Spleen (tissue), 11 donors: Measurements from ENCODE around the gene POLR3B. TPM values are rescaled to one million over a fixed set of nuclear protein-coding genes. Genes with fewer than 3 reads are reported as not detected.

Experiments
- DNase-seq: peaks from one replicate; pipeline ENCODE4 v3.0.0-alpha.2; 2020
- H3K27ac ChIP-seq, 8 donors: fragments of 200-600 bp; sonication (generic) in 7 of 8; 1 replicate in 4 of 8; 2 replicates in 4 of 8; pipeline versions ENCODE4 v1.5.0 to v1.8.0; 2016 to 2021; ENCODE audit warnings: inconsistent platforms in 4 of 8, mild to moderate bottlenecking in 4 of 8, moderate library complexity in 1 of 8
- H3K27me3 ChIP-seq, 7 donors: fragments of 200-600 bp; sonication (generic) in 6 of 7; replicated peaks in 1 of 7; 1 replicate in 4 of 7; 2 replicates in 3 of 7; pipeline versions ENCODE4 v1.5.0 to v1.8.0; 2016 to 2021; ENCODE audit warnings: inconsistent platforms in 3 of 7, mild to moderate bottlenecking in 1 of 7
- H3K36me3 ChIP-seq, 6 donors: fragments of 200-600 bp; sonication (generic) in 5 of 6; 1 replicate in 4 of 6; 2 replicates in 2 of 6; pipeline versions ENCODE4 v1.5.0 to v1.8.0; 2016 to 2021; ENCODE audit warnings: inconsistent platforms in 2 of 6
- H3K4me1 ChIP-seq, 6 donors: fragments of 200-600 bp; sonication (generic) in 5 of 6; 1 replicate in 3 of 6; 2 replicates in 3 of 6; pipeline versions ENCODE4 v1.5.0 to v1.8.0; 2016 to 2021; ENCODE audit warnings: inconsistent platforms in 3 of 6
- H3K4me3 ChIP-seq, 8 donors: fragments of 200-600 bp; sonication (generic) in 7 of 8; 1 replicate in 4 of 8; 2 replicates in 4 of 8; pipeline versions ENCODE4 v1.5.0 to v1.8.0; 2016 to 2021; ENCODE audit warnings: inconsistent platforms in 4 of 8, mild to moderate bottlenecking in 4 of 8, moderate library complexity in 2 of 8
- H3K9me3 ChIP-seq, 8 donors: fragments of 200-600 bp; sonication (generic) in 7 of 8; 1 replicate in 4 of 8; 2 replicates in 4 of 8; pipeline versions ENCODE4 v1.5.0 to v1.8.0; 2016 to 2021; ENCODE audit warnings: inconsistent platforms in 4 of 8
- POLR2A ChIP-seq, 3 donors: fragments of 450-650 bp; IDR thresholded peaks; one replicate each; pipeline ENCODE4 v1.5.1; 2017; ENCODE audit warnings: antibody characterized with exemption in 3 of 3, mild to moderate bottlenecking in 1 of 3
- POLR2AphosphoS5 ChIP-seq, 3 donors: sonication (generic); formaldehyde crosslinking; IDR thresholded peaks; one replicate each; pipeline ENCODE4 v1.5.1; 2017; ENCODE audit warnings: antibody characterized with exemption in 3 of 3
- WGBS, 5 donors: extraction: QIAGEN DNeasy Blood & Tissue Kit in 3 of 5; methylation state at CpG; one replicate each; pipeline versions ENCODE4 v1.1.5 to v1.1.7; 2013 to 2018; 5-methylcytosine and 5-hydroxymethylcytosine counted together
- intact Hi-C: fragments of 100-400 bp; cut with DNase I; formaldehyde crosslinking; loops from one replicate; pipeline ENCODE4 v1.15.0; 2023; ENCODE audit warnings: low total_unique reads
- polyA plus RNA-seq, 3 donors: library from polyadenylated mRNA; stranded (reverse); fragments of 200-250 nt; gene quantifications; one replicate each; pipeline ENCODE4 v1.2.1, GENCODE V29; 2013
- total RNA-seq, 7 donors: library from RNA; depleted of rRNA in 3 of 7; stranded (reverse); fragments of >200 nt in 3 of 7; fragmentation: NEBNext Ultra II Directional in 4 of 7; extraction: Animal tissue kit (Norgen Biotek cat#: 25700) in 4 of 7; gene quantifications; one replicate each; pipeline versions ENCODE4 v1.1.0 to v1.2.1, GENCODE V29; 2016 to 2021
- TF ChIP-seq, protein P1 (sequence below), 11 experiments: fragments of 200-600 bp in 7 of 11; fragments of 450-650 bp in 4 of 11; sonication (generic) in 4 of 11; IDR thresholded peaks in 8 of 11; conservative IDR thresholded peaks in 3 of 11; 1 replicate in 7 of 11; 2 replicates in 4 of 11; pipeline versions ENCODE4 v1.4.0 to v1.8.0; 2016 to 2021; ENCODE audit warnings: antibody characterized with exemption in 11 of 11, inconsistent platforms in 4 of 11, mild to moderate bottlenecking in 1 of 11
- donor health status: healthy with polysubstance abuse.
- donor health status: DM: no; HTN: no; CAD: no; lungs with moderate emphysema.
- donor health status: DM: no; HTN: no; CAD: no.
- donor health status: Bipolar disorder and iron deficiency.
- donor health status: healthy.
- donor health status: DM: no; HTN: no; CAD: no.
- donor health status: DM: yes; HTN: yes; CAD: no.

Gene POLR3B
- total and polyA plus RNA-seq, 10 donors = 1.9 to 10.0 (median 5.6) TPM

DNA sequence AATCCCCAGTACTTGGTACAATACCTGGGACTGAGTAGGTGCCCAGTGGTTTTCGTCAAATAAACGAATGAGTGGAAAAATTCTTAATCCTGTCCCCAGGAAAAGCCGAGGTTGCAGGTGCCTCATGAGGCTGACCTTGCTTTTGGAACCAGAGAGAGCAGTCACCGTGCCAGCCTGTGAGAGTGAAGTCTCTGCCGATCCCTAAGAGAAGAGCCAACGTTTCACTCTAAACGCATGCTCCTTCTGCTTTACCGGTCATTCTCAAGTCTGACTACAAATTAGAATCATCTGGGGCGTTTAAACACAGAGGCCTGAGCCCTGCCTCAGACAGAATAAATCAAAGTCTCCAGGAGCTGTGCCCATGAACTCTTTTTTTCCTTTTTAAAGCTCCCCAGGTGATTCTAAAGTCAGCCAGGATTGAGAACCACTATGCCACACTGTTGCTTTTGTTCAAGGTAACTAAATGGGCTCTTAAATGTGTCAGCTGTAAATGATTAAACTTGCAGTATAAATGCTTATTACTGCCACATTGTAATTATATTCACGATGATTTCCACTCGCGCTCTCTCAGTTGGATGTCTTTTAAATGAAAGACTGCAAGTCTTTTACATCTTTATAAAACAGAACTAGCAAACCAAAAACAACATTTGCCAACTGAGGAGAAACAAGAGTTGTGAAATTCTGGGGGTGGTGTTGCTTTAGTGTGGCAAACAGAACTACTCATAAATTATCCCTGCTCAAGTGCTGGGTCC is 28.1 kb upstream of the POLR3B start:
- Histone ChIP-seq H3K27ac (peak overlapping the region in 1 of 8 donors; percentile 7), H3K27me3 (no peaks in the 10 kb centered on the region), H3K4me3 (no peak overlapping the region), H3K9me3 (no peaks in the 10 kb centered on the region), H3K4me1 (peaks cover 0 to 17% (median 5%) of the 10 kb centered on the region in 6 donors), H3K36me3 (peaks cover 0 to 100% (median 53%) of the 10 kb centered on the region in 6 donors)
- intact Hi-C loops = no loop called here
- WGBS, 5 donors = 87 to 94% (median 90%) methylated on average over 12 of the region's 12 CpGs
- no peak for TF ChIP-seq POLR2A (IDR thresholded peaks at IDR 0.05)
- no peak for TF ChIP-seq POLR2AphosphoS5 (IDR thresholded peaks at IDR 0.05)
- TF ChIP-seq, protein P1, sequence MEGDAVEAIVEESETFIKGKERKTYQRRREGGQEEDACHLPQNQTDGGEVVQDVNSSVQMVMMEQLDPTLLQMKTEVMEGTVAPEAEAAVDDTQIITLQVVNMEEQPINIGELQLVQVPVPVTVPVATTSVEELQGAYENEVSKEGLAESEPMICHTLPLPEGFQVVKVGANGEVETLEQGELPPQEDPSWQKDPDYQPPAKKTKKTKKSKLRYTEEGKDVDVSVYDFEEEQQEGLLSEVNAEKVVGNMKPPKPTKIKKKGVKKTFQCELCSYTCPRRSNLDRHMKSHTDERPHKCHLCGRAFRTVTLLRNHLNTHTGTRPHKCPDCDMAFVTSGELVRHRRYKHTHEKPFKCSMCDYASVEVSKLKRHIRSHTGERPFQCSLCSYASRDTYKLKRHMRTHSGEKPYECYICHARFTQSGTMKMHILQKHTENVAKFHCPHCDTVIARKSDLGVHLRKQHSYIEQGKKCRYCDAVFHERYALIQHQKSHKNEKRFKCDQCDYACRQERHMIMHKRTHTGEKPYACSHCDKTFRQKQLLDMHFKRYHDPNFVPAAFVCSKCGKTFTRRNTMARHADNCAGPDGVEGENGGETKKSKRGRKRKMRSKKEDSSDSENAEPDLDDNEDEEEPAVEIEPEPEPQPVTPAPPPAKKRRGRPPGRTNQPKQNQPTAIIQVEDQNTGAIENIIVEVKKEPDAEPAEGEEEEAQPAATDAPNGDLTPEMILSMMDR (IDR thresholded peaks at IDR 0.05 in 8 of 11, conservative IDR thresholded peaks at IDR 0.05 in 3 of 11) = no peak
- no peak for DNase-seq

DNA sequence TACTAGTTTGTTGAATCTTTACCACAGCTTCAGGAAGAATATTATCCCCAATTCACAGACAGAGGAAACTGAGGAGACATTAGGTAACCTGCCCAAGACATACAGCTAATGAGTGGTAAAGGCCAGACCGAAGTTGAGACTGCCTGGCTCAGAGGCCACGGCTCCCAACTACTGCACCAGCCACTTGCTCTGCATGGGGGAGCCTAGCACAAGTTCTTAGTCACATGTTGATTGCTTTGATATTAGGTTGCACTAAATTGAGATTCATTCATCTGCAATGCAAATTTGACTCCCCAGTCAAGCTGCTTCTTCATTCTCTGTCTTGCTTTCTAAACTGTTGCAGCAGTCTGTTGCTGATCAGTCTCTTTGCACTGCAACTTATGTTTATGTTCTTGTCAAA is 25.9 kb upstream of the POLR3B start:
- TF ChIP-seq POLR2A (IDR thresholded peaks at IDR 0.05) (no peak), POLR2AphosphoS5 (IDR thresholded peaks at IDR 0.05) (no peak)
- TF ChIP-seq, protein P1 (IDR thresholded peaks at IDR 0.05 in 8 of 11, conservative IDR thresholded peaks at IDR 0.05 in 3 of 11) = no peak
- H3K27ac ChIP-seq = no peak overlapping the region
- peaks cover 0 to 100% (median 37%) of the 10 kb centered on the region in 6 donors for H3K36me3 ChIP-seq

DNA sequence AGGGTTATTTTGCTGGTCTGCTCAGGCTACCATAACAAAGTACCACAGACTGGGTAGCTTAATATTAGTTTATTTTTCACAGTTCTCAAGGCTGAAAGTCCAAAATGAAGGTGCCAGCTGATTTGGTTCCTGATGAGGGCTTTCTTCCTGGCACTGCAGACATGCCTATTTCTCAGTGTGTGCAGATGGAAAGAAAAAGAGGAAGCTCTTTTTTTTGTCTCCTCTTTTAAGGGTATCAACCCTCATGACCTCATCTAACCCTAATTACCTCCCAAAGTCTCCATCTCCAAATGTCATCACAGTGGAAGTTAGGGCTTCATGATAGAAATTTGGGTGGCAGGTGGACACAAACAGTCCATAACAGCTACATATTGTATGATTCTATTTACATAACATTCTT is 25.0 kb upstream of the POLR3B start:
- no peak overlapping the region for H3K4me3 ChIP-seq
- DNase-seq = no peak
- no peaks in the 10 kb centered on the region for H3K9me3 ChIP-seq
- no peak for TF ChIP-seq POLR2A (IDR thresholded peaks at IDR 0.05)
- TF ChIP-seq, protein P1 (IDR thresholded peaks at IDR 0.05 in 8 of 11, conservative IDR thresholded peaks at IDR 0.05 in 3 of 11) = no peak
- no peak for TF ChIP-seq POLR2AphosphoS5 (IDR thresholded peaks at IDR 0.05)
- H3K27me3 ChIP-seq = no peaks in the 10 kb centered on the region
- peaks cover 0 to 35% (median 5%) of the 10 kb centered on the region in 6 donors for H3K4me1 ChIP-seq
- peaks cover 0 to 100% (median 36%) of the 10 kb centered on the region in 6 donors for H3K36me3 ChIP-seq
- intact Hi-C loops = no loop called here
- no peak overlapping the region for H3K27ac ChIP-seq

More for the DNA sequence above, 25.9 kb upstream of the POLR3B start:
- Histone ChIP-seq H3K27me3 (no peaks in the 10 kb centered on the region), H3K9me3 (no peaks in the 10 kb centered on the region), H3K4me3 (no peak overlapping the region), H3K4me1 (peaks cover 0 to 29% (median 5%) of the 10 kb centered on the region in 6 donors)
- intact Hi-C loops = no loop called here
- no peak for DNase-seq
- WGBS, 5 donors = 78 to 94% (median 86%) methylated on average over 2 of the region's 2 CpGs

DNA sequence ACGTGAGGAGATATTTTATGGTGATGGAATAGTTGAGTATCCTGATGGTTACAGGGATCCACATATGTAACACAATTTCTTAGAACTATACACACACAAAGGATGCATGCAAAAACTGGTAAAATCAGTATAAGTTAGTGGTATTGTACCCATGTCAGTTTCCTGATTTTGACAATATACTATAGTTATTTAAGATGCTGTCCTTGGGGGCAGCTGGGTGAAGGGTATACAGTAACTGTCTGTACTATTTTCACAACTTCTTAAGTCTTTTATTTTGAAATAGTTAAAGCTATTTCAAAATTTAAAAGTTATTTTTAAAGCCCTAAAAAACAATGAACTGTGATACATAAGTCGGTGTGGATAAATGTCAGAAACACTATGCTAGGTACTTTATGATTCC is 24.5 kb upstream of the POLR3B start:
- no peak for TF ChIP-seq POLR2AphosphoS5 (IDR thresholded peaks at IDR 0.05)
- TF ChIP-seq, protein P1 (IDR thresholded peaks at IDR 0.05 in 8 of 11, conservative IDR thresholded peaks at IDR 0.05 in 3 of 11) = no peak
- TF ChIP-seq POLR2A (IDR thresholded peaks at IDR 0.05) = no peak
- intact Hi-C loops = no loop called here
- DNase-seq = no peak
- peaks cover 0 to 100% (median 36%) of the 10 kb centered on the region in 6 donors for H3K36me3 ChIP-seq
- H3K27me3 ChIP-seq = no peaks in the 10 kb centered on the region
- H3K4me1 ChIP-seq = peaks cover 0 to 35% (median 5%) of the 10 kb centered on the region in 6 donors
- H3K27ac ChIP-seq = no peak overlapping the region
- no peak overlapping the region for H3K4me3 ChIP-seq
- WGBS, 5 donors = 68 to 95% (median 89%) methylated on average over 2 of the region's 2 CpGs
- H3K9me3 ChIP-seq = no peaks in the 10 kb centered on the region
